SH-SY5Y (cell line): ENCODE measurements around the gene NFU1.

Experiments
- GATA2 ChIP-seq: IDR thresholded peaks from 2 replicates; pipeline ENCODE4 v1.6.1; 2011; ENCODE audit warnings: mild to moderate bottlenecking, low read depth, low read length
- GATA3 ChIP-seq: IDR thresholded peaks from 2 replicates; pipeline ENCODE4 v1.6.1; 2011; ENCODE audit warnings: low read depth, mild to moderate bottlenecking, low read length, moderate library complexity

DNA sequence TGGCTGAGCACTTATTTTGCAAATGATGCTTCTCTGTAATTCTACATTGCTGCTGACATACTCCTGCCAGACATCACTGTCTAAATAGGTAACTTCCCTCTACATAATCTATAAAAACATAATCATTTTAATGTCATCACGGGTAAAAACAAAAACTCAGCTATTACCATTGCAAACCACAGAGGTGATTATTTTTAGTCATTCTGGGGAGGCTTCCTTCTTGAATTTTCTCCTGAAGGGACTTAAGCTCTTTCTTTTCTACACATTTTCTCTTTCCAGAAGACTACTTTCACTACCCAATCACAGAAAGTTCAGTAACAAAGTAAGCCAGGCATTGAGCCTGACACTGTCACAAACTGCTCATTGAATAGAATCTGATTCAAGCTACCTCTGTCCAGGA, 40.4 kb upstream of the NFU1 start:
- no peak for TF ChIP-seq GATA2
- TF ChIP-seq GATA3, result no peak
